ENCODE results near the gene INSL3. TPM values are rescaled to one million over a fixed set of nuclear protein-coding genes. Genes with fewer than 3 reads are reported as not detected.

INSL3 gene
- 3.6 and 5.0 TPM in 2 replicates for total RNA-seq
- 0.70 TPM for total RNA-seq (2013)
- polyA plus RNA-seq = 3.4 and 6.1 TPM in 2 replicates
- polyA minus RNA-seq = 1.8 TPM in 1 of 2 replicates, not detected in the other

DNA sequence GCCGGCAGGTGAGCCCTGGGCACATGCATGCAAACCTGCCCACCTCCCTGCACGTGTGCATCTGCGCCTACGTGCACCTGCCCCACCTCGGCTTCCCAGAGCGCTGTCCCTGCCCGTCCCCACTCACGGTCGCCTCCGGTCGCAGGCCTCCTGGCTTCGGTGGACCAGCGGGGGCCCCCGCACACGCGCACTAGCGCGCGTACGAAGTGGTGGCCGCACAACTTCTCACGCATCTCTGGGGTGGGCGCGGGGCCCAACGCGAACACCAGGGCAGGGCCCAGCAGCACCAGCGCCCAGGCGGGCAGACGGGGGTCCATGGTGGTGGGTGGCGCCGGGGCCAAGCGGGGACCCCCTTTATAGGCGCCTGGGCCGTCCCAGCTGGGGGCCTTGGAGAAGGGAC, at the start of gene INSL3:
TSS of gene INSL3 (minus strand) at position 330 of the 400 bp plus-strand sequence. CDS start at position 317, 13 bp downstream.
- Histone ChIP-seq H2AFZ (ENCODE audit: insufficient read depth, low read depth, low read length, poor library complexity, severe bottlenecking) (no peak within 1 kb of the TSS), H3K27ac (ENCODE audit: low read length in 2 of 2) (no peak within 1 kb of the TSS), H3K27me3 (replicated peaks in 1 of 4; ENCODE audit: control extremely low read depth in 1 of 4, control insufficient read depth in 3 of 4, insufficient read depth in 4 of 4, low read length in 3 of 4) (no peaks in the 10 kb centered on the region), H3K9me3 (ENCODE audit: control extremely low read depth in 1 of 3, control insufficient read depth in 2 of 3, insufficient read depth in 1 of 3, low read length in 2 of 3) (no peaks in the 10 kb centered on the region), H3K4me1 (ENCODE audit: control insufficient read depth in 2 of 2, insufficient read depth in 2 of 2, low read length in 2 of 2) (no peaks in the 10 kb centered on the region), H3K79me2 (ENCODE audit: control insufficient read depth, insufficient read depth, low read length) (no peaks in the 10 kb centered on the region), H3K9ac (ENCODE audit: low read length) (no peak within 1 kb of the TSS), H3K4me3 (ENCODE audit: control extremely low read depth in 1 of 5, extremely low read depth in 1 of 5, insufficient read depth in 1 of 5, low read depth in 2 of 5, low read length in 4 of 5) (no peak within 1 kb of the TSS), H4K20me1 (ENCODE audit: control insufficient read depth, insufficient read depth, low read length, poor library complexity, severe bottlenecking) (no peaks in the 10 kb centered on the region), H3K4me2 (replicated peaks; ENCODE audit: low read depth, low read length, poor library complexity, severe bottlenecking) (no peak within 1 kb of the TSS), H3K36me3 (replicated peaks in 1 of 2; ENCODE audit: control extremely low read depth in 1 of 2, control insufficient read depth in 1 of 2, extremely low read depth in 1 of 2, insufficient read depth in 2 of 2, low read length in 1 of 2) (peaks cover 0 to 7% of the 10 kb centered on the region in 2 experiments)
- Mint-ChIP-seq H3K9me3 (ENCODE audit: insufficient read depth) (no peaks in the 10 kb centered on the region), H3K4me1 (no peaks in the 10 kb centered on the region), H3K27me3 (no peaks in the 10 kb centered on the region), H3K27ac (no peak within 1 kb of the TSS), H3K4me3 (no peak within 1 kb of the TSS)
- DNase-seq = no peak
- intact Hi-C loops (cut with micrococcal nuclease) = no loop called here
- ChIA-PET POLR2A (interaction anchor here (1.1 kb wide), 1 partner anchor 38 kb away, joined by 3 read pairs; the partner anchor contains the start of gene RPL18A), CTCF (no interaction called here)
- no peak for ATAC-seq (ENCODE audit: low read depth)
- TF ChIP-seq EZH2 (IDR thresholded peaks at IDR 0.05; ENCODE audit: borderline replicate concordance, insufficient read depth, low read depth, low read length, poor library complexity, severe bottlenecking) = no peak
- TF ChIP-seq, protein P1, sequence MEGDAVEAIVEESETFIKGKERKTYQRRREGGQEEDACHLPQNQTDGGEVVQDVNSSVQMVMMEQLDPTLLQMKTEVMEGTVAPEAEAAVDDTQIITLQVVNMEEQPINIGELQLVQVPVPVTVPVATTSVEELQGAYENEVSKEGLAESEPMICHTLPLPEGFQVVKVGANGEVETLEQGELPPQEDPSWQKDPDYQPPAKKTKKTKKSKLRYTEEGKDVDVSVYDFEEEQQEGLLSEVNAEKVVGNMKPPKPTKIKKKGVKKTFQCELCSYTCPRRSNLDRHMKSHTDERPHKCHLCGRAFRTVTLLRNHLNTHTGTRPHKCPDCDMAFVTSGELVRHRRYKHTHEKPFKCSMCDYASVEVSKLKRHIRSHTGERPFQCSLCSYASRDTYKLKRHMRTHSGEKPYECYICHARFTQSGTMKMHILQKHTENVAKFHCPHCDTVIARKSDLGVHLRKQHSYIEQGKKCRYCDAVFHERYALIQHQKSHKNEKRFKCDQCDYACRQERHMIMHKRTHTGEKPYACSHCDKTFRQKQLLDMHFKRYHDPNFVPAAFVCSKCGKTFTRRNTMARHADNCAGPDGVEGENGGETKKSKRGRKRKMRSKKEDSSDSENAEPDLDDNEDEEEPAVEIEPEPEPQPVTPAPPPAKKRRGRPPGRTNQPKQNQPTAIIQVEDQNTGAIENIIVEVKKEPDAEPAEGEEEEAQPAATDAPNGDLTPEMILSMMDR (IDR thresholded peaks at IDR 0.05) = no peak
- WGBS (ENCODE audit: insufficient coverage) = 84% methylated on average over 34 of the region's 34 CpGs

DNA sequence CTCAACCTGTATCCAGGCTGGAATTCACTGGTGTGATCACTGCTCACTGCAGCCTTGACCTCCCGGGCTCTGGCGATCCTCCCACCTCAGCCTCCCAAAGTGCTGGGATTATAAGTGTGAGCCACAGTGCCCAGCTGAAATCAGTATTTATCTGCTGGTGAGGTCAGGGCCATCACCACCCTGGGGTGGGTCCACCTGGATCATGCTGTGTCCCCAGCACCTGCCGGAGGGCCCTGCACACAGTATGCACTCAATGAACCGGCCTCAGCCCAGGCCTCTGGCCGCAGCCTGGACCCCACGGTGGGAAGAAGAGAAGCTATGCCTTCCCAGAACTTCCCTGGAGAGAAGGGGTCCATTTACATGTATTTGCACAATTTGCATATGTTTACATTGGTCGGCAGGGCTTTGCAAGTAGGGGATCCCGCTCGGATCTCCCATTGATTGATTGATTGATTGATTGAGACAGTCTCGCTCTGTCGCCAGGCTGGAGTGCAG, 47.8 kb upstream of the INSL3 start:
- POLR2A ChIA-PET = interaction anchor here (1.3 kb wide), 1 partner anchor 9 kb away, joined by 3 read pairs; no protein-coding TSS in a partner anchor
- Mint-ChIP-seq H3K27me3 (peaks cover 5% of the 10 kb centered on the region), H3K4me3 (no peak overlapping the region)

More for the DNA sequence above, 47.8 kb upstream of the INSL3 start:
- intact Hi-C loops (cut with micrococcal nuclease) = no loop called here
- no peak for DNase-seq
- peaks cover 5% of the 10 kb centered on the region for H4K20me1 ChIP-seq (ENCODE audit: control insufficient read depth, insufficient read depth, low read length, poor library complexity, severe bottlenecking)
- H3K4me2 ChIP-seq (replicated peaks; ENCODE audit: low read depth, low read length, poor library complexity, severe bottlenecking) = no peak overlapping the region
- no peaks in the 10 kb centered on the region for H3K79me2 ChIP-seq (ENCODE audit: control insufficient read depth, insufficient read depth, low read length)
- Mint-ChIP-seq H3K9me3 (ENCODE audit: insufficient read depth) (no peaks in the 10 kb centered on the region), H3K27ac (no peak overlapping the region), H3K4me1 (peaks cover 17% of the 10 kb centered on the region)
- 95% methylated on average over 9 of the region's 11 CpGs for WGBS (ENCODE audit: insufficient coverage)
- no peak overlapping the region for H2AFZ ChIP-seq (ENCODE audit: insufficient read depth, low read depth, low read length, poor library complexity, severe bottlenecking)
- CTCF ChIA-PET = interaction anchor here (1.6 to 4.2 kb wide), 2 partner anchors 62 to 63 kb away, joined by 6 to 16 read pairs; partner anchors contain the start of gene CCDC124
- TF ChIP-seq, protein P1 (IDR thresholded peaks at IDR 0.05) = no peak
- TF ChIP-seq EZH2 (IDR thresholded peaks at IDR 0.05; ENCODE audit: borderline replicate concordance, insufficient read depth, low read depth, low read length, poor library complexity, severe bottlenecking) = no peak
- H3K9ac ChIP-seq (ENCODE audit: low read length) = no peak overlapping the region
- peaks cover 23 to 27% of the 10 kb centered on the region in 2 donors for H3K4me1 ChIP-seq (ENCODE audit: control insufficient read depth in 2 of 2, insufficient read depth in 2 of 2, low read length in 2 of 2)
- H3K9me3 ChIP-seq (ENCODE audit: control extremely low read depth in 1 of 3, control insufficient read depth in 2 of 3, insufficient read depth in 1 of 3, low read length in 2 of 3) = peaks cover 0 to 9% (median 0%) of the 10 kb centered on the region in 3 donors
- ATAC-seq (ENCODE audit: low read depth) = no peak
- H3K4me3 ChIP-seq (ENCODE audit: control extremely low read depth in 1 of 5, extremely low read depth in 1 of 5, insufficient read depth in 1 of 5, low read depth in 2 of 5, low read length in 4 of 5) = no peak overlapping the region
- no peak overlapping the region for H3K27ac ChIP-seq (ENCODE audit: low read length in 2 of 2)
- peaks cover 0 to 11% of the 10 kb centered on the region in 2 experiments for H3K36me3 ChIP-seq (replicated peaks in 1 of 2; ENCODE audit: control extremely low read depth in 1 of 2, control insufficient read depth in 1 of 2, extremely low read depth in 1 of 2, insufficient read depth in 2 of 2, low read length in 1 of 2)
- peaks cover 0 to 33% (median 15%) of the 10 kb centered on the region in 4 experiments for H3K27me3 ChIP-seq (replicated peaks in 1 of 4; ENCODE audit: control extremely low read depth in 1 of 4, control insufficient read depth in 3 of 4, insufficient read depth in 4 of 4, low read length in 3 of 4)
